DMS53 (cell line): ENCODE results near the gene SAP30.

ENCODE experiments used
- DNase-seq: peaks from one replicate; lab custom pipeline; 2025; lab: John Stamatoyannopoulos, UW

SAP30 gene

DNA sequence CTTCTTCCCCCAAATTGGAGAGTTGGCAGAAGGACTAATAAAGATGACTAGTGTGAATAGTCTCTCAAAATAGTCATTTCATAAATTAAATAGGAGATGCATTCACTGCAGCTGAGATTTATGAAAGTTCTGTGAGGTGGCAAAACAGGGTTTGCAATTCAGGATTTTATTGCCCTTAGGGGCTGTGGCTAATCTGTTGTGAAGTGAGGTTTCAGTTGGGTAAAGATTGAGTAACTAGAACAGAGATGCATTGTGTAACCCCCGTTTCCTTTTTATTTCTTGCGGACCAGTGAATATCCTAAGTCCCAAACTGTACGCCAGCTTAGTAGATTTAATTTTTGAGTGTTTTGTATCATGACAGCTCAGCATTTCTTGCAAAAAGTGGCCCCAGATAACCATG lies 44.3 kb downstream of the SAP30 start:
- DNase-seq, result no peak

DNA sequence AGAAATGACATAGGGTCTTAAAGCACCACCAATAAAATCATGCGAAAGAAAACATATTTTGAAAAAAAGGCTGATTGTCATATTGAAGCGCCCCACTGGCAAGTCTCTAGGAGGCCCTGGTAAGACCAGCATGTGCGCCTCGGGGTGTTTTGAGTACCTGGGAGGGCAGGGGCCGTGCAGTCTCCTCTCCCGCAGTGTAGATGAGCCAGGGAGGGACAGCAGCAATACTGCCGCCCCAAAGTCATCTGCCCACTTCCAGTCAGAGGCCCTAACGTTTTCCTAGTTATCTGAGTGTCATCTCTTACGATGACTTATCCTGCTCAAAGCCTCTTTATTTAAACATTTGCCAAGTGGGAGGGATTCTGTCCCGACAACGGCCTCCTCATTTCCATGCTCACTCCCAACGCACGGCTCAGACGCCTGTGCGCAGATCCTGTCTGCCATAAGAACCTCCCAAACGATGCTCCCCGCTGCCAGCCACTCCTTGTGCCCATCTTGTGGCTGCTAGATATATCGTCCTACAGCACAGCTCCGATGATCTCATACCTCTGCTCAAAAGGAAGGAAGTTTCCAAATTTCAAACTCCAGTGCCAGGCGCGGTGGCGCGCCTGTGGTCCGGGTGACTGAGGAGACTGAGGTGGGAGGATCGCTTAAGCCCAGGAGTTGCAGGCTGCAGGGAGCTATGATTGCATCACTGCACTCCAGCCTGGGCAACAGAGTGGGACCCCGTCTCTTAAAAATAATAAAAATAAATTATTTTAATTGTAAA lies 45.3 kb downstream of the SAP30 start:
- no peak for DNase-seq

DNA sequence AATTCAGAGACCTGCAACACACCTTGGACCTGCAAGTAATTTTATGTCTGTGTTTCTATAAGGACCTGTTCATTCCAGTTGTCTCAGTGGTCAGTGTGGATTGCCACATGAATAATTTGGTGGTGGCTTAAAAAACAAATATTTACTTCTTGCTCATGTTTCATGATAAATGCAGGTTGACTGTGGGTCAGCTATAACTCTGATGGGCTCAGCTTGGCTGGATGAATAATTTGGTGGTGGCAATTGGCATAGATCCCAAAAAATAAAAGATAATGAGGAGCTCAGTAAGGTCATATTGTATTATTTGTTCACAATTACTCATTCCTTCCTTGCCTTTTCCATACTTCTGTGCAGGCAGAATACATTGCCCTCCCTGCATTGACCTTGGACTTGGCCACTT lies 47.1 kb downstream of the SAP30 start:
- no peak for DNase-seq

DNA sequence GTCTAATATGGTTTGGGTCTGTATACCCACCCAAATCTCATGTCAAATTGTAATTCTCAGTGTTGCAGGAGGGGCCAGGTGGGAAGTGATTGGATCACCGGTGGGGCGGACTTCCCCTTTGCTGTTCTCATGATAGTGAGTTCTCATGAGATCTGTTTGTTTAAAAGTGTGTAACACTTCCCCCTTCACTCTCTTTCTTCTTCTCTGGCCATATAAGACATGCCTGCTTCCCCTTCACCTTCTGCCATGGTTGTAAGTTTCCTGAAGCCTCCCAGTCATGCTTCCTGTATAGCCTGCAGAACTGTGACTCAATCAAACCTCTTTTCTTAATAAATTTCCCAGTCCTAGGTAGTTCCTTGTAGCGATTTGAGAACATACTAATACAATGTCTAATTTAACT lies 47.9 kb downstream of the SAP30 start:
- no peak for DNase-seq

DNA sequence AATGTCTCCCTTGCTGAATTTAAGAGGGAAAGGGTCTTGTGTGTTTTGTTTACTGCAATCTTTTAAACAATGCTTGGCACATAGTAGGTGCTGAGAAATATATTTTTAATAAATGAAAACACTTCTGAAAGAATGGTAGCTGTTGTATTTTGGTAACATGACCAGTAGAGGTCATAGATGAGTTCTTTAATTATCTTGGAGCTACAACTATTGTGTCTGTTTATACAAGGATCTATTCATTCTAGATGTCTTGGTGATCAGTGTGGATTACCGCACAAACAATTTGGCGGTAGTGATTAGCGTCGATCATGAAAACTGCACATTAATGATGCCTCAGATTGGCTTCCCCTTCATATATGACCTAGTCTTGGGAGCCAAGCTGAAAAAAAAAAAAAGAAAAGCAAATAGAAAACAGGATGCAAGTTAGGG lies 49.6 kb downstream of the SAP30 start:
- DNase-seq, result peak; percentile 45

DNA sequence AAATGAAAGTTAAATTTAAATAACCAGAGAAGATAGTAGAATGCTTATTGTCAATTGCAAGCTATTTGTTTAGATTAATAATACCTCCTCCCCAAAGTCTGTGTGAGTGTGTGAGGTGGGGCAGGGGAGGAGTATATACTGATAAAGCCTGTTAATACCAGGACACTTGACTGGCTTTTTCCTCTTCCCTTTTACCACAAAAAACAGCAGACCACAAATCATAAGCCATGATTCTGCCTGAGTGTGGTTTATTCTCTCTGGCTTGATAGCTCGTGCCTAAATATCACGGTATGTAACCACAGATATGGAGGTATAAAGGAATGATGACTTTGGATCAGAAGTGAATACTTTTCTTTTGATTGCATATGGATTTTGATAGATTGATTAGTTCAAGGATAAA lies 50.0 kb downstream of the SAP30 start:
- no peak for DNase-seq

DNA sequence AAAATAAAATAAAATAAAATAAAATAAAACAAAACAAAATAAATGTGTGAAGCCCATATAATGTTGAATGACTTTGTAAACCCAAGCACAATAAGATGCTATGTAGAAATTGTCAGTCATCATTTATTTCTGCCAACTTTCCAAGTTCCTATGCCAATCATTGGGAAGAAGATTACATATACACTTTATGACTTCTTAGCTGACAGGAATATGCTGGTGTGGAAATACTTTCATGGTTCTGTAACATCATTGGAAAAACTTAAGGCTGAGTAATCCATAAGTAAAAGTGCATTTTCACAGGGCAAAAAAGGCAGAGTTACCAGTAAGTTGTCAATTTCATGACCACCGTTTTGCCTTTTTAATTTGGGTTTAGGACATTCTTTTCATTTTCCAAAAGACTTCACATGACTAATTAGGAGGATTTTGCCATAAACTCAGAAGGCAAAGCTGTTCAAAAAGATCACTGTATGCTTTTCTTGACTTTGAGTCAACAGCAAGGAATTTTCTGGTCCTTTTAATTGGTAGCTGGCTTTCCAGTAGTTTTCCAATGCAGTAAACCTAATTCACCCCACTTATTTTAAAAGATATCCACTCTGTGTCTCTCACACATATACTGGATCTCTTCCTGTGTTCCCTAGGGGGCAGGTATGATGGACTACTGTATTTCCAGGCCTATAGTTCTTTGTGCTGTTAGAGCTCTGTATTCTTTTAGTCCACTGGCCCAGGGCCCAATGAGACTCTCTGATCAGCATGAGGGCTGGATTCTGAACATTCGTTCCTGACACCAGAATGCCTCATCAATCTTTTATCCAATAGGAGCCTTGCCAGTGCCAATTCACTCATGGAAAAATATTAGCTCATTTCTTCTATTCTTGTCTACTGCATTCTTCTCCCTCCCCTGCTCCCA lies 54.4 kb downstream of the SAP30 start:
- no peak for DNase-seq

DNA sequence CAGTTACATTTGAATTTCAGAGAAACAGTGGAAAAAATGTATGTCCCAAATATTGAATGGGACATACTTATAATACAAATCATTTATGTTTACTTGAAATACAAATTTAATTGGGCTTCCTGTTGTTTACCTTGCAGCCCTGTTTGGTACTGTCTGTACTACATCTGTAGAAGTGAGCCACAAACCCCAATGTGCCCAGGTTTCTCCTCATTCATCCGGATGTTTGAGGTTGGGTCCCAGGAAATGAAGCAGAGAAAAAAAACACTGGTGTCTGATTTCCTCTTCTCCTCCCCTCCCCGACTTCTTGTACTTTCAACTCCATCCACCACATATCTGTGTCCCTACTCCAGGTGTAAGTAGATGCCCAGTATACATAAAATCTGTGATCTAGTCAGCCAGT lies 55.3 kb downstream of the SAP30 start:
- DNase-seq, result no peak
